ENCODE results near the gene PRKN.

The PRKN gene

DNA sequence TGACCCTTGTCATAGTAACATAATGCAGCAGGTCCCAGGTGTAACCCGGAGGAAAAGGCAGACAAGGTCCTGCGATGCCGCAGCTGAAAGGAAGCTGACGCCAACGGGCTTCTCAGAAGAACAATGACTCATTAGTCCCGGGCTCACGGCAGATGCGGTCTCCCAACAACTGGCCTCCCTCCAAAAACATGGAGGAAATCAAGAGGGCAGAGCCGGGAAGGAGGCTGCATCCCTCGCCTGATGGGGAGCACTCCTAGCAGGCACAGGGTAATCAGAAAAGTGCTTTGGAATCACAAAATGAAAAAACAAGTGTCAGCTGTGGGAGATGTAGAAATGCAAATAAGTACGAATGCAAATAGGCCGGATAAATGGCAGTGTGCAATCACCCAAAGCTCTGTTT, 1288.5 kb downstream of the PRKN start:
- TF ChIP-seq RARB (CRISPR knock-in tag; IDR thresholded peaks at IDR 0.05) = 0 out of 2 replicates have a peak, but pooled peaks have one; percentile 27
- TF ChIP-seq ZFP30 (CRISPR knock-in tag; IDR thresholded peaks at IDR 0.05) = no peak
- TF ChIP-seq ZNF565 (CRISPR knock-in tag; conservative IDR thresholded peaks at IDR 0.05; ENCODE audit: low read depth) = no peak
- TF ChIP-seq ESRRG (CRISPR knock-in tag; IDR thresholded peaks at IDR 0.05) = no peak
- TF ChIP-seq ARNTL (CRISPR knock-in tag; IDR thresholded peaks at IDR 0.05; ENCODE audit: borderline replicate concordance, low read depth) = no peak
- no peak for TF ChIP-seq GLIS3 (CRISPR knock-in tag; IDR thresholded peaks at IDR 0.05)
- TF ChIP-seq ZFP3 (CRISPR knock-in tag; IDR thresholded peaks at IDR 0.05) = peak; percentile 62; the same call in 1 of the 2 replicates
- TF ChIP-seq ISL1 (CRISPR knock-in tag; IDR thresholded peaks at IDR 0.05) = peak; percentile 17; the same call in 1 of the 2 replicates
- TF ChIP-seq ZC3H10 (CRISPR knock-in tag; IDR thresholded peaks at IDR 0.05) = no peak
- TF ChIP-seq CSDC2 (CRISPR knock-in tag; IDR thresholded peaks at IDR 0.05) = peak; percentile 52; the same call in 1 of the 2 replicates
- TF ChIP-seq BACH2 (CRISPR knock-in tag; IDR thresholded peaks at IDR 0.05; ENCODE audit: borderline replicate concordance) = no peak
- TF ChIP-seq PPARA (CRISPR knock-in tag; IDR thresholded peaks at IDR 0.05; ENCODE audit: borderline replicate concordance) = no peak

DNA sequence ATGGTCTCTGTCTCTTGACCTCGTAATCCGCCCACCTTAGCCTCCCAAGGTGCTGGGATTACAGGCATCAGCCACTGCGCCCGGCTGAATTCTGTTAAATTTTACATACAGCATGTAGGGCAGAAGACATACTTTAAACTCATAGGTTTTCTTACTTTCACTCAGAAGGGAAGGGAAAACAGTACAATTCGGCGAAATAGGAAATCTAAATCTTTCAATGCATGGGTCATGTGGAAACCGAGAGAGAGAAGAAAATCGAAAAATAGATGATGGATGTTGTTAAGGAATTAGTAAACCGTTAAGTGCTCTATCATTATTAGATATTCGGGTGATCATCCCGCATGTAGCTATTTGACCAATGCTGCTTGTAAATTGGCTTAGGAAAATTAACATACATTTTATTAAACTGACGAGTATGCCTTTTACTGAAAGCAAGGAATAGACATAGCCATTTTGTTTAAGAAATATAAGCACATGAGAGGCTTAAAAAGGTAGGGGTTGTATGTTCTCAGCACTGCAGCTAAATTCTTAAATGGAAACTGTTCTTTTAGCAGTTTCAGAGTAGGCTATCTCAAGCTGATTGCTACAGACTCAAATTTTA, 1289.0 kb downstream of the PRKN start:
- ATAC-seq = peak; percentile 12
- TF ChIP-seq RARB (CRISPR knock-in tag; IDR thresholded peaks at IDR 0.05) (no peak), OSR1 (CRISPR knock-in tag; IDR thresholded peaks at IDR 0.05) (no peak), ZFP3 (CRISPR knock-in tag; IDR thresholded peaks at IDR 0.05) (no peak), ESRRG (CRISPR knock-in tag; IDR thresholded peaks at IDR 0.05) (no peak), ARNTL (CRISPR knock-in tag; IDR thresholded peaks at IDR 0.05; ENCODE audit: borderline replicate concordance, low read depth) (no peak), ZNF565 (CRISPR knock-in tag; conservative IDR thresholded peaks at IDR 0.05; ENCODE audit: low read depth) (no peak), TCF4 (CRISPR knock-in tag; IDR thresholded peaks at IDR 0.05; ENCODE audit: borderline replicate concordance) (no peak), BACH2 (CRISPR knock-in tag; IDR thresholded peaks at IDR 0.05; ENCODE audit: borderline replicate concordance) (no peak)
- TF ChIP-seq, protein P1, sequence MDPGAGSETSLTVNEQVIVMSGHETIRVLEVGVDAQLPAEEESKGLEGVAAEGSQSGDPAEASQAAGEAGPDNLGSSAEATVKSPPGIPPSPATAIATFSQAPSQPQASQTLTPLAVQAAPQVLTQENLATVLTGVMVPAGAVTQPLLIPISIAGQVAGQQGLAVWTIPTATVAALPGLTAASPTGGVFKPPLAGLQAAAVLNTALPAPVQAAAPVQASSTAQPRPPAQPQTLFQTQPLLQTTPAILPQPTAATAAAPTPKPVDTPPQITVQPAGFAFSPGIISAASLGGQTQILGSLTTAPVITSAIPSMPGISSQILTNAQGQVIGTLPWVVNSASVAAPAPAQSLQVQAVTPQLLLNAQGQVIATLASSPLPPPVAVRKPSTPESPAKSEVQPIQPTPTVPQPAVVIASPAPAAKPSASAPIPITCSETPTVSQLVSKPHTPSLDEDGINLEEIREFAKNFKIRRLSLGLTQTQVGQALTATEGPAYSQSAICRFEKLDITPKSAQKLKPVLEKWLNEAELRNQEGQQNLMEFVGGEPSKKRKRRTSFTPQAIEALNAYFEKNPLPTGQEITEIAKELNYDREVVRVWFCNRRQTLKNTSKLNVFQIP (CRISPR knock-in tag; IDR thresholded peaks at IDR 0.05; ENCODE audit: borderline replicate concordance, low read depth) = no peak
- TF ChIP-seq, protein P2, sequence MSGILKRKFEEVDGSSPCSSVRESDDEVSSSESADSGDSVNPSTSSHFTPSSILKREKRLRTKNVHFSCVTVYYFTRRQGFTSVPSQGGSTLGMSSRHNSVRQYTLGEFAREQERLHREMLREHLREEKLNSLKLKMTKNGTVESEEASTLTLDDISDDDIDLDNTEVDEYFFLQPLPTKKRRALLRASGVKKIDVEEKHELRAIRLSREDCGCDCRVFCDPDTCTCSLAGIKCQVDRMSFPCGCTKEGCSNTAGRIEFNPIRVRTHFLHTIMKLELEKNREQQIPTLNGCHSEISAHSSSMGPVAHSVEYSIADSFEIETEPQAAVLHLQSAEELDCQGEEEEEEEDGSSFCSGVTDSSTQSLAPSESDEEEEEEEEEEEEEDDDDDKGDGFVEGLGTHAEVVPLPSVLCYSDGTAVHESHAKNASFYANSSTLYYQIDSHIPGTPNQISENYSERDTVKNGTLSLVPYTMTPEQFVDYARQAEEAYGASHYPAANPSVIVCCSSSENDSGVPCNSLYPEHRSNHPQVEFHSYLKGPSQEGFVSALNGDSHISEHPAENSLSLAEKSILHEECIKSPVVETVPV (CRISPR knock-in tag; IDR thresholded peaks at IDR 0.05) = no peak
- TF ChIP-seq, protein P3, sequence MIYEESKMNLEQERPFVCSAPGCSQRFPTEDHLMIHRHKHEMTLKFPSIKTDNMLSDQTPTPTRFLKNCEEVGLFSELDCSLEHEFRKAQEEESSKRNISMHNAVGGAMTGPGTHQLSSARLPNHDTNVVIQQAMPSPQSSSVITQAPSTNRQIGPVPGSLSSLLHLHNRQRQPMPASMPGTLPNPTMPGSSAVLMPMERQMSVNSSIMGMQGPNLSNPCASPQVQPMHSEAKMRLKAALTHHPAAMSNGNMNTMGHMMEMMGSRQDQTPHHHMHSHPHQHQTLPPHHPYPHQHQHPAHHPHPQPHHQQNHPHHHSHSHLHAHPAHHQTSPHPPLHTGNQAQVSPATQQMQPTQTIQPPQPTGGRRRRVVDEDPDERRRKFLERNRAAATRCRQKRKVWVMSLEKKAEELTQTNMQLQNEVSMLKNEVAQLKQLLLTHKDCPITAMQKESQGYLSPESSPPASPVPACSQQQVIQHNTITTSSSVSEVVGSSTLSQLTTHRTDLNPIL (CRISPR knock-in tag; IDR thresholded peaks at IDR 0.05; ENCODE audit: low read depth) = no peak
- TF ChIP-seq, protein P4, sequence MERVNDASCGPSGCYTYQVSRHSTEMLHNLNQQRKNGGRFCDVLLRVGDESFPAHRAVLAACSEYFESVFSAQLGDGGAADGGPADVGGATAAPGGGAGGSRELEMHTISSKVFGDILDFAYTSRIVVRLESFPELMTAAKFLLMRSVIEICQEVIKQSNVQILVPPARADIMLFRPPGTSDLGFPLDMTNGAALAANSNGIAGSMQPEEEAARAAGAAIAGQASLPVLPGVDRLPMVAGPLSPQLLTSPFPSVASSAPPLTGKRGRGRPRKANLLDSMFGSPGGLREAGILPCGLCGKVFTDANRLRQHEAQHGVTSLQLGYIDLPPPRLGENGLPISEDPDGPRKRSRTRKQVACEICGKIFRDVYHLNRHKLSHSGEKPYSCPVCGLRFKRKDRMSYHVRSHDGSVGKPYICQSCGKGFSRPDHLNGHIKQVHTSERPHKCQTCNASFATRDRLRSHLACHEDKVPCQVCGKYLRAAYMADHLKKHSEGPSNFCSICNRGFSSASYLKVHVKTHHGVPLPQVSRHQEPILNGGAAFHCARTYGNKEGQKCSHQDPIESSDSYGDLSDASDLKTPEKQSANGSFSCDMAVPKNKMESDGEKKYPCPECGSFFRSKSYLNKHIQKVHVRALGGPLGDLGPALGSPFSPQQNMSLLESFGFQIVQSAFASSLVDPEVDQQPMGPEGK (CRISPR knock-in tag; IDR thresholded peaks at IDR 0.05; ENCODE audit: borderline replicate concordance) = no peak

More for the DNA sequence above, 1288.5 kb downstream of the PRKN start:
- peak; percentile 68 for ATAC-seq

DNA sequence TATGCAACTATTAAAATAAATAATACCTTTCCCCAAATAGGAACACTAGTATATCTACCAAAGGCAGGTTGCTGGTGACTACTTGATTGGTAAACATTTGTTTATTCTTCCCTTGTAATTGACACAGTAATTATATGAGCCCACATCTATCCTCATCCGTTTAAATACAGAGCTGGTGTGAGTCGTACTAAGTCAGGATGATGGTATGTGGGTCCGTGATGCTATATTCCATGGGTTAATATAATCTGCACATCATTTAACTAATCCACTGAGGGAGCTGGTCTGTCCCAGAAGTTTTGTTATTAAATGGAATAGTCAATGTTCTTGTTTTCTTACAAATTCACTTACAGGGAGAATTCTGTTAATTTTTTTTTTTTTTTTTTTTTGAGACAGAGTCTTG, 1289.7 kb downstream of the PRKN start:
- ATAC-seq = no peak
- no peak for TF ChIP-seq ISL1 (CRISPR knock-in tag; IDR thresholded peaks at IDR 0.05)
- TF ChIP-seq ZNF565 (CRISPR knock-in tag; conservative IDR thresholded peaks at IDR 0.05; ENCODE audit: low read depth) = no peak
- no peak for TF ChIP-seq BACH2 (CRISPR knock-in tag; IDR thresholded peaks at IDR 0.05; ENCODE audit: borderline replicate concordance)
- TF ChIP-seq ESRRG (CRISPR knock-in tag; IDR thresholded peaks at IDR 0.05) = no peak
- no peak for TF ChIP-seq TOX (CRISPR knock-in tag; IDR thresholded peaks at IDR 0.05; ENCODE audit: borderline replicate concordance)
- TF ChIP-seq, protein P2 (CRISPR knock-in tag; IDR thresholded peaks at IDR 0.05) = no peak
- TF ChIP-seq PPARA (CRISPR knock-in tag; IDR thresholded peaks at IDR 0.05; ENCODE audit: borderline replicate concordance) = no peak
- no peak for TF ChIP-seq RARB (CRISPR knock-in tag; IDR thresholded peaks at IDR 0.05)
- no peak for TF ChIP-seq TCF4 (CRISPR knock-in tag; IDR thresholded peaks at IDR 0.05; ENCODE audit: borderline replicate concordance)
- TF ChIP-seq GLIS3 (CRISPR knock-in tag; IDR thresholded peaks at IDR 0.05) = no peak
- TF ChIP-seq ZNF70 (CRISPR knock-in tag; IDR thresholded peaks at IDR 0.05) = no peak

All from SK-N-SH treated with all-trans-retinoic acid at 6 μM for 48 hours (cell line).